B cell (primary cell): ENCODE results near the gene CA9. TPM values are rescaled to one million over a fixed set of nuclear protein-coding genes. Genes with fewer than 3 reads are reported as not detected.

Experiments used
- ATAC-seq: fragments of 200-7000 bp; cut with Tn5 transposase; one replicate; pipeline ENCODE4 v1.10.0; 2021; ENCODE audit warnings: low read depth, mild to moderate bottlenecking, moderate number of reproducible peaks, moderate library complexity
- CTCF ChIA-PET: fragments of 350-600 bp; sonication (Branson Sonifier 250); formaldehyde crosslinking; loops from one replicate; lab custom pipeline; 2021; ENCODE audit warnings: antibody characterized with exemption, inconsistent platforms; lab: Charles Lee
- POLR2A ChIA-PET: fragments of 350-600 bp; sonication (Branson Sonifier 250); formaldehyde crosslinking; loops from one replicate; lab custom pipeline; 2021; ENCODE audit warnings: antibody characterized with exemption; lab: Charles Lee
- DNase-seq: peaks from one replicate; pipeline ENCODE4 v3.0.0; 2013
- H2AFZ ChIP-seq: 2 replicates; pipeline ENCODE4 v1.6.1; 2012; ENCODE audit warnings: mild to moderate bottlenecking, low read depth, low read length; ENCODE audit not compliant: insufficient read depth, poor library complexity, severe bottlenecking
- H3K27ac ChIP-seq, 2 donors: 1 replicate in 1 of 2; 2 replicates in 1 of 2; pipeline ENCODE4 v1.5.1; 2012 to 2013; ENCODE audit warnings: low read length in 2 of 2, mild to moderate bottlenecking in 2 of 2, moderate library complexity in 1 of 2
- H3K27me3 ChIP-seq, 4 experiments: fragments of 200-600 bp in 1 of 4; sonication (generic) in 1 of 4; replicated peaks in 1 of 4; 1 replicate in 2 of 4; 2 replicates in 2 of 4; pipeline versions ENCODE4 v1.6.1 to v1.7.0; 2013 to 2016; ENCODE audit warnings: low read length in 3 of 4, mild to moderate bottlenecking in 2 of 4, mixed read lengths in 1 of 4, moderate library complexity in 1 of 4; ENCODE audit not compliant: insufficient read depth in 4 of 4, control insufficient read depth in 3 of 4; ENCODE audit errors: control extremely low read depth in 1 of 4
- H3K36me3 ChIP-seq, 2 experiments: replicated peaks in 1 of 2; 1 replicate in 1 of 2; 2 replicates in 1 of 2; pipeline versions ENCODE4 v1.6.1 to v1.7.1; 2013; ENCODE audit warnings: low read length in 1 of 2; ENCODE audit not compliant: insufficient read depth in 2 of 2, control insufficient read depth in 1 of 2; ENCODE audit errors: control extremely low read depth in 1 of 2, extremely low read depth in 1 of 2
- H3K4me1 ChIP-seq, 2 donors: fragments of 200-600 bp in 1 of 2; sonication (generic) in 1 of 2; 1 replicate in 1 of 2; 2 replicates in 1 of 2; pipeline versions ENCODE4 v1.5.1 to v1.6.1; 2013 to 2017; ENCODE audit warnings: low read length in 2 of 2; ENCODE audit not compliant: control insufficient read depth in 2 of 2, insufficient read depth in 2 of 2
- H3K4me2 ChIP-seq: replicated peaks from 2 replicates; pipeline ENCODE3; 2012; ENCODE audit warnings: mild to moderate bottlenecking, low read depth, low read length; ENCODE audit not compliant: poor library complexity, severe bottlenecking
- H3K4me3 ChIP-seq, 5 experiments: fragments of 200-600 bp in 1 of 5; sonication (generic) in 1 of 5; 1 replicate in 3 of 5; 2 replicates in 2 of 5; pipeline versions ENCODE4 v1.5.1 to v1.7.0; 2011 to 2016; ENCODE audit warnings: low read length in 4 of 5, mild to moderate bottlenecking in 4 of 5, low read depth in 2 of 5, control low read depth in 1 of 5, moderate library complexity in 1 of 5; ENCODE audit not compliant: insufficient read depth in 1 of 5; ENCODE audit errors: control extremely low read depth in 1 of 5, extremely low read depth in 1 of 5
- H3K79me2 ChIP-seq: fragments of 200-600 bp; sonication (generic); one replicate; pipeline ENCODE4 v1.6.0; 2016; ENCODE audit warnings: low read length; ENCODE audit not compliant: control insufficient read depth, insufficient read depth
- H3K9ac ChIP-seq: fragments of 200-600 bp; sonication (generic); 2 replicates; pipeline ENCODE4 v1.6.1; 2017; ENCODE audit warnings: mild to moderate bottlenecking, low read length, moderate library complexity
- H3K9me3 ChIP-seq, 3 donors: one replicate each; pipeline versions ENCODE4 v1.6.1 to v1.7.1; 2013; ENCODE audit warnings: low read length in 2 of 3; ENCODE audit not compliant: control insufficient read depth in 2 of 3, insufficient read depth in 1 of 3; ENCODE audit errors: control extremely low read depth in 1 of 3
- H4K20me1 ChIP-seq: 2 replicates; pipeline ENCODE4 v1.6.0; 2012; ENCODE audit warnings: mild to moderate bottlenecking, low read length; ENCODE audit not compliant: insufficient read depth, control insufficient read depth, poor library complexity, severe bottlenecking
- H3K27ac Mint-ChIP-seq: one replicate; pipeline ENCODE4 v1.8.0; 2021; ENCODE audit warnings: mixed read lengths
- H3K27me3 Mint-ChIP-seq: one replicate; pipeline ENCODE4 v1.8.0; 2021; ENCODE audit warnings: mixed read lengths
- H3K4me1 Mint-ChIP-seq: one replicate; pipeline ENCODE4 v1.8.0; 2021; ENCODE audit warnings: mixed read lengths
- H3K4me3 Mint-ChIP-seq: one replicate; pipeline ENCODE4 v1.8.0; 2021; ENCODE audit warnings: mixed read lengths
- H3K9me3 Mint-ChIP-seq: one replicate; pipeline ENCODE4 v1.8.0; 2022; ENCODE audit warnings: mixed read lengths; ENCODE audit not compliant: insufficient read depth
- CTCF ChIP-seq: fragments of 200-600 bp; IDR thresholded peaks from one replicate; pipeline ENCODE4 v1.8.0; 2022; ENCODE audit warnings: antibody characterized with exemption, mild to moderate bottlenecking
- EZH2 ChIP-seq: IDR thresholded peaks from 2 replicates; pipeline ENCODE4 v1.6.1; 2012; ENCODE audit warnings: borderline replicate concordance, low read depth, mild to moderate bottlenecking, moderate library complexity, low read length; ENCODE audit not compliant: insufficient read depth, poor library complexity, severe bottlenecking
- WGBS: methylation state at CpG from one replicate; pipeline ENCODE4 v1.1.5; 2013; ENCODE audit warnings: missing lambda C conversion rate; ENCODE audit not compliant: insufficient coverage; 5-methylcytosine and 5-hydroxymethylcytosine counted together
- intact Hi-C: fragments of 100-400 bp; cut with micrococcal nuclease; formaldehyde crosslinking; loops from one replicate; pipeline ENCODE4 v1.10.0; 2022
- polyA minus RNA-seq: library from RNA; depleted of rRNA, polyadenylated mRNA; stranded (reverse); fragments of >200 nt; gene quantifications from 2 replicates; pipeline ENCODE4 v1.2.3, GENCODE V29; 2012
- polyA plus RNA-seq: library from polyadenylated mRNA; depleted of rRNA; stranded (reverse); fragments of >200 nt; gene quantifications from 2 replicates; pipeline ENCODE4 v1.2.3, GENCODE V29; 2012
- total RNA-seq, 2 donors: library from RNA; stranded (reverse); fragments of 120-200 nt in 1 of 2; gene quantifications; 1 replicate in 1 of 2; 2 replicates in 1 of 2; pipeline versions ENCODE4 v1.2.3 to v1.2.4, GENCODE V29; 2013 to 2022

Gene CA9
- not detected in 2 replicates for total RNA-seq
- total RNA-seq (2013) = 0.12 TPM
- not detected in 2 replicates for polyA plus RNA-seq
- polyA minus RNA-seq = 0.26 TPM in 1 of 2 replicates, not detected in the other

GRCh38 chr9:35673132-35674024 is at the start of gene CA9:
TSS of gene CA9 (plus strand) at chr9:35673928. CDS start at chr9:35673960, 32 bp downstream.
- ChIA-PET CTCF (interaction anchor here (1.3 to 1.5 kb wide), 3 partner anchors 11 to 21 kb away, joined by 3 to 10 read pairs (median 4); partner anchors contain the start of genes CCDC107 and RMRP), POLR2A (interaction anchor here (1.1 kb wide), 1 partner anchor 17 kb away, joined by 3 read pairs; the partner anchor contains the start of gene TPM2)
- intact Hi-C loops = no loop called here
- H3K9ac ChIP-seq = no peak within 1 kb of the TSS
- WGBS = 96% methylated on average over 8 of the region's 10 CpGs
- Mint-ChIP-seq H3K9me3 (no peaks in the 10 kb centered on the region), H3K4me3 (peak within 1 kb of the TSS; percentile 66), H3K27me3 (peaks cover 9% of the 10 kb centered on the region), H3K27ac (no peak within 1 kb of the TSS), H3K4me1 (peaks cover 17% of the 10 kb centered on the region)
- H3K9me3 ChIP-seq = peaks cover 0 to 4% (median 0%) of the 10 kb centered on the region in 3 donors
- no peaks in the 10 kb centered on the region for H3K79me2 ChIP-seq
- no peaks in the 10 kb centered on the region for H3K36me3 ChIP-seq
- H3K27me3 ChIP-seq = peaks cover 0 to 14% (median 3%) of the 10 kb centered on the region in 4 experiments
- H2AFZ ChIP-seq = no peak within 1 kb of the TSS
- H3K4me3 ChIP-seq = no peak within 1 kb of the TSS
- H3K27ac ChIP-seq = no peak within 1 kb of the TSS
- DNase-seq = no peak
- H3K4me1 ChIP-seq = peaks cover 10 to 16% of the 10 kb centered on the region in 2 donors
- ATAC-seq = no peak
- H4K20me1 ChIP-seq = no peaks in the 10 kb centered on the region
- no peak within 1 kb of the TSS for H3K4me2 ChIP-seq
- TF ChIP-seq EZH2 (no peak), CTCF (no peak)
